SK-N-MC (cell line): ENCODE data around the gene LINS1.

Experiments used
- DNase-seq: peaks from one replicate; pipeline ENCODE4 v3.0.0-alpha.2; 2011; ENCODE audit warnings: low read depth, low spot score
- H3K27ac ChIP-seq: fragments of 200-600 bp; sonication (generic); 2 replicates; pipeline ENCODE4 v1.5.1; 2016; ENCODE audit warnings: mixed run types
- H3K36me3 ChIP-seq: fragments of 200-600 bp; sonication (generic); 2 replicates; pipeline ENCODE4 v1.6.1; 2017; ENCODE audit warnings: antibody characterized with exemption, low read length, mixed read lengths; ENCODE audit not compliant: insufficient read depth
- H3K4me3 ChIP-seq: fragments of 200-600 bp; sonication (generic); 2 replicates; pipeline ENCODE4 v1.5.1; 2016
- H3K9ac ChIP-seq: fragments of 200-600 bp; sonication (generic); 2 replicates; pipeline ENCODE4 v1.8.0; 2017; ENCODE audit warnings: mixed run types, mixed read lengths; ENCODE audit not compliant: insufficient read length
- H3K9me3 ChIP-seq: fragments of 200-600 bp; sonication (generic); 2 replicates; pipeline ENCODE4 v1.6.1; 2017; ENCODE audit warnings: low read depth, mild to moderate bottlenecking, antibody characterized with exemption, low read length, moderate library complexity, mixed read lengths
- EZH2 ChIP-seq: fragments of 200-600 bp; sonication (generic); IDR thresholded peaks from one replicate; pipeline ENCODE4 v1.6.1; 2017; ENCODE audit warnings: antibody characterized with exemption
- FOXP2 ChIP-seq: optimal IDR thresholded peaks from 2 replicates; pipeline ENCODE3; 2011; ENCODE audit warnings: mild to moderate bottlenecking, moderate library complexity; ENCODE audit not compliant: insufficient read depth; ENCODE audit errors: extremely low read length, control extremely low read depth
- POLR2AphosphoS5 ChIP-seq: IDR thresholded peaks from 2 replicates; pipeline ENCODE4 v1.6.1; 2012; ENCODE audit warnings: mild to moderate bottlenecking, low read depth, low read length, borderline replicate concordance

Gene LINS1

DNA sequence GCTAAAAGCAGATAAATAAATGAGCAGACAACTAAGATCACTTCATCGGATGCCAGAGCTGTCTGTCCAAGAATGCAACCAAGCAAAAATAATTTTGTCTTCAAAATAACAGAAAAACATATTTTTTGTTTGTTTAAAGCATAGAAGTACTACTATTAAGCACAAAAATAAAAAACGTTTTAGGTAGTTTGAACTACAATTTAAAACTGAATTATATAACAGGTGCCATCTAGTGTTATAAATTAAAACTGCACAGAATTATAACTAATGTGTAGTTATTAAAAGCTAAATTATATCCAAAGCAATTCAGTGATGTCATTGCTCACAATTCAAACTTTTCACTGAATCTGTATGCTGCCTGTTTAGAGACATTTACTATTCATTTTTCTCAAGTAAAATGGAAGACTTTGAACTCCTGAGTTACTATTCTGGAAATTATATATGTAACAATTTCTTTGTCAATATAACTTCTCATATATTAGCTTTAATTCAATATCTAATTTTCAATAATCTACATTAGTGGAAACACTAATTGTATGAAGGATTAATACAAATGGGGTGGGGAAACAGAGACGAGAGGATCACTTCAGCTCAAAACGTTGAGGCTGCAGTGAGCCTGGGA, 29.5 kb downstream of the LINS1 start:
- no peak overlapping the region for H3K9ac ChIP-seq
- H3K27ac ChIP-seq = no peak overlapping the region
- no peaks in the 10 kb centered on the region for H3K9me3 ChIP-seq
- TF ChIP-seq POLR2AphosphoS5 (no peak), FOXP2 (no peak), EZH2 (no peak)
- peak; percentile 6 for DNase-seq
- no peak overlapping the region for H3K4me3 ChIP-seq
- H3K36me3 ChIP-seq = peaks cover 32% of the 10 kb centered on the region

DNA sequence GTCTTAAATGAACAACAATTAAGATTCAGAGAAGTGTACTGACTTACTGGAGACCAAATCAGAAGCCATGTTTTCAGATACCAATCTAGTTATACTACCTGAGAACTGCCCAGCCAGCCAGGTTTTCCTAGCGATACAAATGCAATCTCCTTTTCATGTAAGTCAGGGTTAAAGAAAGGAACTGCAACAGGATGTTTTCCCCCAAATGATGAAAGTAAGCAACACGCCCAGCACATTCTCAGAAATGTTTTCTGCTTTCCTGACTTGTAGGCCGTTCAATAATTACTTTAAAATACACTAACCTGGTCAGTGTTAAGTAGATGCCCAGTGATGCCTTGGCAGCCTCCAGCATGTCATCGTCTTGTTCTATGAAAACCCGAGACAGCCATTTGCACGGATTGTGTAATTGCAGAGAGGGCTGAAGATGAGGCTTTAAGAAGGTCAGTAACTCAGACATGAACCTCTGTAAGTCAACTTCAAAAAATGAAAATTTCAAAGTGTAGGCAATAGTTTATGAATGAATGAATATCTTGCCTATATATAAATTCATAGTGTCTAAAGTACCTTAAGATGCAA, 30.3 kb downstream of the LINS1 start:
- no peak overlapping the region for H3K4me3 ChIP-seq
- TF ChIP-seq POLR2AphosphoS5 (no peak), EZH2 (no peak), FOXP2 (no peak)
- H3K9me3 ChIP-seq = no peaks in the 10 kb centered on the region
- DNase-seq = no peak
- H3K9ac ChIP-seq = no peak overlapping the region
- H3K36me3 ChIP-seq = peaks cover 32% of the 10 kb centered on the region
- H3K27ac ChIP-seq = no peak overlapping the region

DNA sequence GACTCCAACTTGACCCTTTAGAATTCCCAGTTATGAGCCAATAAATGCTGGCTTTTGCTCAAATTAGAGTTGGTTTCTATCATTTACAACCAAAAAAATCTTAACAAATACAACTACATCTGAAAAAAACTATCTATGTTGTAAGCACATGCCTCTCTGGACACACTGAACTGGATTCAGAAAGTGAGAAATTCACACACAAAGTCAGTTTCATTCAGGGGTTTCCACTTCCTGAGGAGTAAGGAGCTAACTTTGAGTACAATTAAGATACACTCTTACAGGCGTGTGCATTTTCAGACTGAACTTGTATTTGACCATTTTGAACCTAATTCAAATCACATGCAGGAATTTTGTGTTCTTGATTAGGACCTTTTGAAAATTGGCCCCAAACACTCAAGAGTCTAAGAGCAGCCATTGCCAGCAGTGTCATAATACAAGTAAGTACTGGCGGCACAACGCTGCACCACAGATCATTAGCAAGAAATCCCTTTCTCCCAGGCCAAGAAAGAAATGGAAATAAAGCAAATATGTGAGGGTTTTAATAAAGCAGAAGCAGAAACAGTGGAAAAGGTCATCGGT, 31.2 kb downstream of the LINS1 start:
- Histone ChIP-seq H3K4me3 (no peak overlapping the region), H3K27ac (no peak overlapping the region), H3K9me3 (no peaks in the 10 kb centered on the region), H3K36me3 (peaks cover 32% of the 10 kb centered on the region), H3K9ac (no peak overlapping the region)
- no peak for DNase-seq
- TF ChIP-seq EZH2 (no peak), FOXP2 (no peak), POLR2AphosphoS5 (no peak)

DNA sequence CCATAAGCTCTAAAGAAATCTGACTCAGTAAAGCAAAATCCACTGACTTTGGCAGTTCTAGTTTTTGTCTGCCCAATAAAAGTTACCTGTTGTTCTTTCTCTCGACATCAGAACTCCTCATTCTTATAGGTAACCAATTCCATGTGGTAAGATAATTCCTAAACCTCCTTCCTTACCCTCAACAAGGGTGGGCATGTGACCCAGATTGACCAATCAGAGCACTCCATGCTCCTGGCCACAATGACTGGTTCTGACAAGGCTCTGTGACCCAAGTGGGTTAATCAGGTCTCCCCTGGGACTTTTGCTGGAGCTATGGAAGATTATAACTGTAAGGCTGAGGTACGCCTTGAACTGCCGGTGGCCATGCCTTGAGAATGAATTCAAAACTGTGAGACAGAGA, 31.7 kb downstream of the LINS1 start:
- Histone ChIP-seq H3K9ac (no peak overlapping the region), H3K9me3 (no peaks in the 10 kb centered on the region), H3K4me3 (no peak overlapping the region), H3K27ac (no peak overlapping the region), H3K36me3 (peaks cover 32% of the 10 kb centered on the region)
- DNase-seq = no peak
- TF ChIP-seq FOXP2 (no peak), EZH2 (no peak), POLR2AphosphoS5 (no peak)

DNA sequence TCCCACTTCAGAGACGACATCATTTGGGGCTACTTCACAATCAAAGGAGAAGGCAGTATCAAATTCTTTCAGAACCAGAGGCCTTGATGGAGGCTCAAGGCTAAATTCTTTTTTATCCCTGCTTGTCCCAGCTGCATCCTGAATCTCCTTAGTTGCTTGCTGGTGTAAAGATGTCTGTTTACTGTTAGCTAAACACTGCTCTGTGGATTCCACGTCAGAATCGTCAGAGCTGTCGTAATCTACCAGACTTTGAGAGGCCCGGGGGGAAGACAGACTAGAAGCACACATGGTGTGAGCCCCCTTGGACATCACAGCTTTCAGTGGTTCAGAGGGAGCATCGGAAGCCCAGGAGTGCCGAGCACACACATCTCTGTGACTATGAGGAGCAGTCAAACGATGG, 32.6 kb downstream of the LINS1 start:
- Histone ChIP-seq H3K4me3 (no peak overlapping the region), H3K36me3 (peaks cover 27% of the 10 kb centered on the region), H3K27ac (no peak overlapping the region), H3K9me3 (no peaks in the 10 kb centered on the region), H3K9ac (no peak overlapping the region)
- TF ChIP-seq FOXP2 = no peak
- no peak for TF ChIP-seq POLR2AphosphoS5
- TF ChIP-seq EZH2 = no peak
- no peak for DNase-seq

DNA sequence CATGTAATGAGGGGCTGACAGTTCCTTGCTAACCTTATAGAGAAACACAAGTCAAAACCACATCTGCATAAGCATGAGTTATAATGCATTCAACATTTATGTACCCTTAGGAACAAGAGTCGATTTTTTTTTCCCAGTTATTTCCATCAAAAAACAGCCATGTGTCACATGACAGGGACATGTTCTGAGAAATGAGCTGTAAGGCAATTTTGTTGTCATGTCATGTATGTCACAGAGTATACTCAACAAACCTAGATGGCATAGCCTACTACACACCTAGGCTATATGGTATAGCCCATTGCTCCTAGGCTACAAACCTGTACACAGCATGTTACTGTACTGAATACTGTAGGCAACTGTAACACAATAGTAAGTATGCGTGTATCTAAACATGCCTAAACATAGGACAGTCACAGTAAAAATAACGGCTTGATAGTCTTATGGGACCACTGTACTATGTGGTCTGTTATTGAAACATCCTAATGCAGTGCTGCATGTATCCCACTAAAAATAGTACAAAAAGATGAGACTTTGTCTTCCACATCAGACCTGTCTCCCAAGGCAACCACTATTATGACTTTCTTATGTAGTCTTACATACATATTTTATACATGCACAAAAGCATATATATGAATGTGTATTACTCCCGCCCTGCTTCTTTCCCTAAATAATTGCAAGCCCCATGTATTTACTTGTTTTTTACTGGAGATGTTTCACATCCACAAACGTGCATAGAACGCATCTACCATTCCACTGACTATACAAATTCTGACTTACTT, 34.9 kb downstream of the LINS1 start:
- H3K4me3 ChIP-seq = no peak overlapping the region
- no peak overlapping the region for H3K27ac ChIP-seq
- no peaks in the 10 kb centered on the region for H3K9me3 ChIP-seq
- no peak for TF ChIP-seq POLR2AphosphoS5
- no peak for DNase-seq
- H3K9ac ChIP-seq = no peak overlapping the region
- peaks cover 13% of the 10 kb centered on the region for H3K36me3 ChIP-seq

DNA sequence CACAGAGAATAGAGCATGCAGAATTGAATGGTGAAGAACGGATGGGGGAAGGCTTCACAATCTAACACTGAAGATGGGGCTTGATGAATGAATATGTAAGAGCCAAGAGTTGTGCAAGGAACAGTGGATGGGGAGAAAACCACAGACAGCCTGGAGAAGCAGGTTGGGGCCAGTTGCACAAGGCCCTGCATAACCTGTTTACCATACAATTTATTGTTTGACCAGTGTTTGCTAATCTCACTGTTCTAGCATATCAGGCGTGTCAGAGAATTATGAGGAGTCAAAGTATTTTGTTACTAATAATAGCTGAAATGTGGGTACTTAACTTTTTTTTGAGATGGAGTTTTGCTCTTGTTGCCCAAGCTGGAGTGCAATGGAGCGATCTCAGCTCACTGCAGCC, 36.4 kb downstream of the LINS1 start:
- TF ChIP-seq POLR2AphosphoS5 = no peak
- no peak for TF ChIP-seq FOXP2
- TF ChIP-seq EZH2 = no peak
- Histone ChIP-seq H3K9ac (no peak overlapping the region), H3K4me3 (no peak overlapping the region), H3K27ac (no peak overlapping the region), H3K9me3 (no peaks in the 10 kb centered on the region), H3K36me3 (peaks cover 4% of the 10 kb centered on the region)
- DNase-seq = no peak

DNA sequence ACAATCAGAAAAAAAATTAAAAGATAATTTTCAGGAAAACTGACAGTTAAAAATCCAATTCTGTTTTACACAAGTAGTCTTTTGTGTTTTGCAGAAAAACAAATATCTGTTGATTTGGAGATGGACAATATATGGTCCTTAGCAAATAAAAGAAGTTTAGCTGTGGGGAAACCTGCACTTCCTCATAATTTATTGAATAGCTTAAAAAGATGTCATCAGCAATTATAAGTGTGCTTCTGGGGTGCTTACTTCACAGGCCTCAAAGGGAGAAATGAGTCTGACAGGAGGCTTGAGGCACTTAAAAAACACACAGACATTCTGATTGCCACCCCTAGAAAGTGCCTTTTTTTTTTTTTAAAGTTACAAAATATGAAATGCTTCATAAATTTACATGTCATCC, 41.7 kb downstream of the LINS1 start:
- TF ChIP-seq POLR2AphosphoS5 (no peak), EZH2 (no peak), FOXP2 (no peak)
- DNase-seq = no peak

More for the DNA sequence above, 41.7 kb downstream of the LINS1 start:
- Histone ChIP-seq H3K9me3 (no peaks in the 10 kb centered on the region), H3K27ac (no peak overlapping the region), H3K4me3 (no peak overlapping the region), H3K9ac (no peak overlapping the region), H3K36me3 (no peaks in the 10 kb centered on the region)
